Measurements from ENCODE around the gene OR2AT4.

GRCh38 chr11:75118577-75118976, 21.9 kb upstream of the OR2AT4 start:
- TF ChIP-seq CTCF (IDR thresholded peaks at IDR 0.05; ENCODE audit: insufficient read depth, low read length) (no peak), POLR2AphosphoS5 (IDR thresholded peaks at IDR 0.05; ENCODE audit: low read depth) (no peak)

All from HL-60 (cell line).